MM.1S (cell line): ENCODE results near the gene TTLL5.

Experiments used
- DNase-seq: peaks from one replicate; pipeline ENCODE4 v3.0.0-alpha.2; 2015
- H2AFZ ChIP-seq: fragments of 300-600 bp; sonication (generic); 2 replicates; pipeline ENCODE4 v1.6.0; 2016; ENCODE audit warnings: antibody characterized with exemption, low read length
- H3F3A ChIP-seq: fragments of 300-600 bp; sonication (generic); 2 replicates; pipeline ENCODE4 v1.6.1; 2016; ENCODE audit warnings: mild to moderate bottlenecking, antibody characterized with exemption, low read length, moderate library complexity, mixed read lengths; ENCODE audit not compliant: insufficient read depth
- H3K27ac ChIP-seq: fragments of 300-600 bp; sonication (generic); 2 replicates; pipeline ENCODE4 v1.5.1; 2016; ENCODE audit warnings: mild to moderate bottlenecking, low read length
- H3K27me3 ChIP-seq: fragments of 300-600 bp; sonication (generic); replicated peaks from 2 replicates; pipeline ENCODE4 v1.6.0; 2016; ENCODE audit warnings: low read length; ENCODE audit not compliant: insufficient read depth
- H3K36me3 ChIP-seq: fragments of 300-600 bp; sonication (generic); replicated peaks from 2 replicates; pipeline ENCODE4 v1.6.1; 2016; ENCODE audit warnings: mild to moderate bottlenecking, low read length, mixed read lengths; ENCODE audit not compliant: insufficient read depth
- H3K4me1 ChIP-seq: fragments of 300-600 bp; sonication (generic); 2 replicates; pipeline ENCODE4 v1.6.1; 2016; ENCODE audit warnings: low read length, mixed read lengths
- H3K4me2 ChIP-seq: fragments of 300-600 bp; sonication (generic); 2 replicates; pipeline ENCODE4 v1.6.0; 2016; ENCODE audit warnings: low read depth, low read length
- H3K4me3 ChIP-seq: fragments of 300-600 bp; sonication (generic); 2 replicates; pipeline ENCODE4 v1.5.1; 2016; ENCODE audit warnings: low read length, mixed read lengths
- H3K79me2 ChIP-seq: fragments of 300-600 bp; sonication (generic); 2 replicates; pipeline ENCODE4 v1.6.1; 2016; ENCODE audit warnings: mixed run types, low read length, mixed read lengths
- H3K9ac ChIP-seq: fragments of 300-600 bp; sonication (generic); 2 replicates; pipeline ENCODE4 v1.6.1; 2016; ENCODE audit warnings: low read length, mixed read lengths
- H3K9me2 ChIP-seq: fragments of 300-600 bp; sonication (generic); replicated peaks from 2 replicates; pipeline ENCODE4 v1.6.1; 2016; ENCODE audit warnings: mild to moderate bottlenecking, low read length, mixed read lengths; ENCODE audit not compliant: insufficient read depth
- H3K9me3 ChIP-seq: fragments of 300-600 bp; sonication (generic); replicated peaks from 2 replicates; pipeline ENCODE4 v1.6.1; 2016; ENCODE audit warnings: mild to moderate bottlenecking, low read length, mixed read lengths; ENCODE audit not compliant: insufficient read depth
- H4K20me1 ChIP-seq: fragments of 300-600 bp; sonication (generic); 2 replicates; pipeline ENCODE4 v1.6.1; 2016; ENCODE audit warnings: mild to moderate bottlenecking, low read length, moderate library complexity, mixed read lengths; ENCODE audit not compliant: insufficient read depth
- EZH2 ChIP-seq: fragments of 300-600 bp; sonication (generic); optimal IDR thresholded peaks from 2 replicates; pipeline ENCODE3; 2017; ENCODE audit warnings: low read depth, mild to moderate bottlenecking, antibody characterized with exemption, low read length, mixed read lengths
- EZH2phosphoT487 ChIP-seq: fragments of 300-600 bp; sonication (generic); IDR thresholded peaks from 2 replicates; pipeline ENCODE4 v1.6.1; 2018; ENCODE audit warnings: antibody characterized with exemption, low read length
- TF ChIP-seq, protein P1 (sequence below): fragments of 300-600 bp; sonication (generic); IDR thresholded peaks from 2 replicates; pipeline ENCODE4 v1.5.1; 2016; ENCODE audit warnings: antibody characterized with exemption, low read length, mixed read lengths

TTLL5 gene

GRCh38 chr14:75996488-75996887, 335.4 kb downstream of the TTLL5 start:
- Histone ChIP-seq H3K4me2 (no peak overlapping the region), H2AFZ (no peak overlapping the region), H3K4me3 (no peak overlapping the region), H3K9me2 (no peaks in the 10 kb centered on the region), H3K79me2 (no peaks in the 10 kb centered on the region), H3K27me3 (no peaks in the 10 kb centered on the region), H3K36me3 (no peaks in the 10 kb centered on the region), H3K9ac (no peak overlapping the region), H3K9me3 (no peaks in the 10 kb centered on the region), H3F3A (no peaks in the 10 kb centered on the region), H3K4me1 (no peaks in the 10 kb centered on the region), H4K20me1 (no peaks in the 10 kb centered on the region), H3K27ac (no peak overlapping the region)
- no peak for TF ChIP-seq EZH2phosphoT487
- no peak for TF ChIP-seq EZH2
- no peak for DNase-seq

GRCh38 chr14:75999511-76000190, 338.6 kb downstream of the TTLL5 start:
- no peak overlapping the region for H3K27ac ChIP-seq
- H3K36me3 ChIP-seq, result no peaks in the 10 kb centered on the region
- TF ChIP-seq, protein P1, sequence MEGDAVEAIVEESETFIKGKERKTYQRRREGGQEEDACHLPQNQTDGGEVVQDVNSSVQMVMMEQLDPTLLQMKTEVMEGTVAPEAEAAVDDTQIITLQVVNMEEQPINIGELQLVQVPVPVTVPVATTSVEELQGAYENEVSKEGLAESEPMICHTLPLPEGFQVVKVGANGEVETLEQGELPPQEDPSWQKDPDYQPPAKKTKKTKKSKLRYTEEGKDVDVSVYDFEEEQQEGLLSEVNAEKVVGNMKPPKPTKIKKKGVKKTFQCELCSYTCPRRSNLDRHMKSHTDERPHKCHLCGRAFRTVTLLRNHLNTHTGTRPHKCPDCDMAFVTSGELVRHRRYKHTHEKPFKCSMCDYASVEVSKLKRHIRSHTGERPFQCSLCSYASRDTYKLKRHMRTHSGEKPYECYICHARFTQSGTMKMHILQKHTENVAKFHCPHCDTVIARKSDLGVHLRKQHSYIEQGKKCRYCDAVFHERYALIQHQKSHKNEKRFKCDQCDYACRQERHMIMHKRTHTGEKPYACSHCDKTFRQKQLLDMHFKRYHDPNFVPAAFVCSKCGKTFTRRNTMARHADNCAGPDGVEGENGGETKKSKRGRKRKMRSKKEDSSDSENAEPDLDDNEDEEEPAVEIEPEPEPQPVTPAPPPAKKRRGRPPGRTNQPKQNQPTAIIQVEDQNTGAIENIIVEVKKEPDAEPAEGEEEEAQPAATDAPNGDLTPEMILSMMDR, result no peak
- TF ChIP-seq EZH2phosphoT487 (no peak), EZH2 (no peak)
- H3K27me3 ChIP-seq, result no peaks in the 10 kb centered on the region
- no peaks in the 10 kb centered on the region for H3K9me3 ChIP-seq
- no peaks in the 10 kb centered on the region for H3K79me2 ChIP-seq
- no peaks in the 10 kb centered on the region for H4K20me1 ChIP-seq
- no peaks in the 10 kb centered on the region for H3K4me1 ChIP-seq
- no peak for DNase-seq
- H3K4me3 ChIP-seq, result no peak overlapping the region
- no peak overlapping the region for H3K9ac ChIP-seq
- no peak overlapping the region for H2AFZ ChIP-seq
- no peaks in the 10 kb centered on the region for H3F3A ChIP-seq
- H3K9me2 ChIP-seq, result no peaks in the 10 kb centered on the region
- no peak overlapping the region for H3K4me2 ChIP-seq

GRCh38 chr14:76002383-76002782, 341.3 kb downstream of the TTLL5 start:
- H4K20me1 ChIP-seq, result no peaks in the 10 kb centered on the region
- no peak for DNase-seq
- TF ChIP-seq, protein P1, result no peak
- TF ChIP-seq EZH2, result no peak
- no peak for TF ChIP-seq EZH2phosphoT487
- H3K36me3 ChIP-seq, result no peaks in the 10 kb centered on the region
- no peaks in the 10 kb centered on the region for H3K4me1 ChIP-seq
- no peak overlapping the region for H3K4me2 ChIP-seq
- H3K27ac ChIP-seq, result no peak overlapping the region
- H3F3A ChIP-seq, result no peaks in the 10 kb centered on the region
- no peak overlapping the region for H3K4me3 ChIP-seq
- H3K9me2 ChIP-seq, result no peaks in the 10 kb centered on the region
- H3K79me2 ChIP-seq, result no peaks in the 10 kb centered on the region
- no peak overlapping the region for H2AFZ ChIP-seq
- no peaks in the 10 kb centered on the region for H3K9me3 ChIP-seq
- H3K9ac ChIP-seq, result no peak overlapping the region
- no peaks in the 10 kb centered on the region for H3K27me3 ChIP-seq
